HG02884 (cell line): Measurements from ENCODE around the gene CASKIN2.
"Not testable (repeated sequence)": the region's sequence is repeated elsewhere in the genome, so short reads cannot be mapped to it uniquely, and the experiment has no call there.

Experiments used
- ATAC-seq: cut with Tn5 transposase; IDR thresholded peaks from one replicate; pipeline ENCODE4 v1.9.1; 2021; ENCODE audit warnings: mild to moderate bottlenecking, moderate library complexity; ENCODE audit not compliant: unreplicated experiment

Gene CASKIN2

DNA sequence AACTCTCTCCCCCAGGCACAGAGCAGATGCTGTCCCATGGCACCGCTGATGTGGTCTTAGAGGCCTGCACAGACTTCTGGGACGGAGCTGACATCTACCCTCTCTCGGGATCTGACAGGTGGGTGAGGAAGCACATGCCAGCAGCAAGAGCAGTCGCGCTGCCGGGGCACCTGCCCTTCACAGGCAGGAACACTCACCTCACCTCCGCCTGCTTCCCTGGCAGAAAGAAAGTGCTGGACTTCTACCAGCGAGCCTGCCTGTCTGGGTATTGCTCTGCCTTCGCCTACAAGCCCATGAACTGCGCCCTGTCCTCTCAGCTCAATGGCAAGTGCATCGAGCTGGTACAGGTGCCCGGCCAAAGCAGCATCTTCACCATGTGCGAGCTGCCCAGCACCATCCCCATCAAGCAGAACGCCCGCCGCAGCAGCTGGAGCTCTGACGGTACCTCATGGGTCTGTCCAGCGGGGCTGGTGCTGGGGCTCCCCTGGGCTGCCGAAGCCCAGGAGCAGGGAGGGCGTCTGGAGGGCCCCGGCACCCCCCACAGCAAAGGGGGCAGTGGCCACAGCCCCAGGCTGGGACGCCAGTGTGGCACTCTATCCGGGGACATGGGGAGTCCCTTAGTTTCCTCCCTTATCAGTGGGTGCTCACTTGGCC is 21.7 kb downstream of the CASKIN2 start:
- no peak for ATAC-seq

DNA sequence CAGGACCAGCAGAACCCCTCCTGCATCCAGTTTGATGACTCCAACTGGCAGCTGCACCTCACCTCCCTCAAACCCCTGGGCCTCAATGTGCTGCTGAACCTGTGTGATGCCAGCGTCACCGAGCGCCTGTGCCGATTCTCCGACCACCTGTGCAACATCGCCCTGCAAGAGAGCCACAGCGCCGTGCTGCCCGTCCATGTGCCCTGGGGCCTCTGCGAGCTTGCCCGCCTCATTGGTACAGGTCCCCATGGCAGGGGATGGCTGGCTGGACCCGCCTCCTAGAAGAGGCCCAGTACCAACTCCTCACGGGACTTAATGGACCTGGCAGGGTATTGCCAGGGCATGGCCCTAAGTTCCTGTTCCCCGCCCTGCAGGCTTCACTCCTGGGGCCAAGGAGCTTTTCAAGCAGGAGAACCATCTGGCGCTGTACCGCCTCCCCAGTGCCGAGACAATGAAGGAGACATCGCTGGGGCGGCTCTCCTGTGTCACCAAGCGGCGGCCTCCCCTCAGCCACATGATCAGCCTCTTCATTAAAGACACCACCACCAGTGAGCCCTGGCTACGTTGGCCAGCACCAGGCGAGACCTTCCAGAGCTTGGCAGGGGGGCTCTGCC is 22.7 kb downstream of the CASKIN2 start:
- no peak for ATAC-seq

DNA sequence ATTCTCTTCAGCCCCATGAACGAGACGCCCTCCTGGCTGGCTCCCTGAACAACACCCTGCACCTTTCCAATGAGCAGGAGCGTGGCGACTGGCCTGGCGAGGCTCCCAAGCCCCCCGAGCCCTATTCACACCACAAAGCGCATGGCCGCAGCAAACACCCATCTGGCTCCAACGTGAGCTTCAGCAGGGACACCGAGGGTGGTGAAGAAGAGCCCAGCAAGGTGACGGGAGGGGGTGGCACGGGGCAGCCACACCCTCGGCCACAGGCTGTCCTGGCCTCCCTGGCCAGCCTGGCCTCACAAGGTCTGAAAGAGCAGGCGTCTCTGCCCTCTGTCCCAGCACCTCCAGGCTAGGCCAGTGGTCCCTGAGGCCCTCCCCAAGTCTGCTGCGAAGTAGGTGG is 23.7 kb downstream of the CASKIN2 start:
- ATAC-seq, result no peak

DNA sequence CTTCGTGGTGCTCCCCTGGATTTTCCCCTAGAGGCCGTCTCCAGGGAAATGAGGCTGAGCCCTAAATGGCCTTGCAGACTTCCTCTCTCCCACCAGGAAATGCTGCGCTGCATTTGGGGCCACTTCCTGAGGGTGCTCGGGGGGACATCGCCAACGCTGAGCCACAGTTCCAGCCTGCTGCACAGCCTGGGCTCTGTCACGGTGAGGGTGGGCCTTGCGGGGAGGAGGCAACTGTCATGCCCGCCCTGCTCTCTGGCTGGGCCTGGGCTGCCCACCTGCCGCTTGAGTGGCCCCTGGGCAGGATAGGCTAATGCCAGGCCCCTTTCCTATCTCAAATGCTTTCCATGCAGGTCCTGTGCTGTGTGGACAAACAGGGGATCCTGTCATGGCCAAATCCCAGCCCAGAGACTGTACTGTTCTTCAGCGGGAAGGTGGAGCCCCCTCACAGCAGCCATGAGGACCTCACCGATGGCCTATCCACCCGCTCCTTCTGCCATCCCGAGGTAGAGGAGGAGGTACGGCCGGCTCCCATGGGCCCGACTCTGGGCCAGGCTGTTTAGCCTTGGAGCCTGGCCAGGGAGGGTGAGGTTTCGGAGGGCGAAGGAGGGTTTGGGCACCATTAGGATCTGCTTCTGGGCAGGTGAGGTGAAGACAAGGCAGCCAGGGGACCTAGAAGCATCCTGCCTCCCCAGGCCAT is 24.2 kb downstream of the CASKIN2 start:
- ATAC-seq, result no peak

DNA sequence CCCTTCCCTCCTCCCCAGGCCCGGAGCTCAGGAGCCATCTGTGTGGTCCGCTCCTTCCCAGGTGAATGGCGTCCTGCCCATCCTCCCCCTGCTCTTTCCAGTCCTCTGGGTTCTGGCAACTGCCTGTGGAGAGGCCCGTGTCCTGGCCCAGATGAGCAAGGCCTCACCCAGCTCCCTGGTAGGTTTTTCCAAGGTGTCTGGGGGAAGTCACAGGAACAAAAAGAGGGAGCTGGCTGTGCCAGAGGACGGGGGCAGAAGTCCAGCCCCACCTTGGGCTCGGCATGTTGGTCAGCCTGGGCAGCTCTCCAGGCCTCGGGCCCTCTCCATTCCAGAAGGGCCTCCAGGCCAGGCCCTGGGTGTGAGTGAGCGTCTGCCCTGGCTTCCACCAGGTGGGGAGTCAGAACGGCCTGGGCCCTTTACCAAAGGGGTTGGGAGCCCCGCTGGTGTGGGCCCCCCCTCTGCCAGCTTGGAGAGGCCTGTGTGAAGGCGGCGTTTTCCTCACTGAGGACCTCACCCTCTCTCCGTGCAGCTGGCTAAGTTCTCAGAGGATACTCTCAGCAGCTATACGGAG is 25.1 kb downstream of the CASKIN2 start:
- ATAC-seq, result no peak

DNA sequence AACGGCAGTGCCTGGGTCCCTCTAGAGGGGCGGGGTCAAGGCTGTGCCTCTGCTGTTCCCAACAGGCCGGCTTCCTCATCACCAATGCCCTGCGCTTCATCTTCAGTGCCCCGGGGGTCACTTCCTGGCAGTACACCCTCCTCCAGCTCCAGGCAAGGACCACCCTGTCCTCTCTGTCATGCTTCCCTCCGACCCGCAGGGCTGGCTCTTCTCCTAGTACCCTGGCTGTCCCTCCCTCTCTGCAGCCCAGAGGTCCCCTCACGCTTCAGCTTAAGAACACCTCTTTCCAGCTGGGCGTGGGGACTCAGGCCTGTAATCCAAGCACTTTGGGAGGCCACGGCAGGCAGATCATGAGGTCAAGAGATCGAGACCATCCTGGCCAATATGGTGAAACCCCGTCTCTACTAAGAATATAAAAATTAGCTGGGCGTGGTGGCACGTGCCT is 25.8 kb downstream of the CASKIN2 start:
- no peak for ATAC-seq

DNA sequence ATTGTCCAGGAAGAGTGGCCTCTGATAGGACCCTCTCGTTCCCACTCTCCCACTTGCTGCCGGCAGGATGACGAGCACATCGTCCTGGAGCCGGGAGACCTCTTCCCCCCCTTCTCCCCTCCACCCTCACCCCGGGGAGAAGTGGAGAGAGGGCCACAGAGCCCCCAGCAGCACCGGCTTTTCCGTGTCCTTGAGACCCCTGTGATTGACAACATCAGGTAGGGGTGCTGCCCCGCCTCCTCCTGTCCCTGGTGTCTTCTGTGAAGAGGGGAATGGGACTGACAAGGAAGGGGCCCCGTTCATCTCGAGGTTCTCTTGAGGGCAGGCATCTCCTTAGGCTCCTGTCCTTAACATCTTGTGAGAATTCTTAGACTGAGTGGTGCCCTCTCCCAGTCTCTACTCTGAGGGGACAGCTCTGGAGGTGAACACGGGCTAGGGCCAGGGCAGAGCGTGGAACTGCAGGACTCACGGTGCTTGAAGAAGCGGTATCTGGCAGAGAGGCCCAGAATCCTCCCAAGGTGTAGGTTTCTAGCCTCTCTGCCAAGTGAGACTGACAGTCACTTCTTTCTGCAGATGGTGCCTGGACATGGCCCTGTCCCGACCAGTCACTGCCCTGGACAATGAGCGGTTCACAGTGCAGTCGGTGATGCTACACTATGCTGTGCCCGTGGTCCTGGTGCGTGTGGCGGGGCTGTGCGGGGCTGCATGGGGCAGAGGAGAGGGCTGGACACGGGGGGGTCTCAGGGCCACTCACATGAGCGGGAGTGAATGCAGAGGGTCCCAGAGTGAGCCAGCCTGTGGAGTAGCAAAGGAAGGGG is 26.4 kb downstream of the CASKIN2 start:
- ATAC-seq, result no peak

DNA sequence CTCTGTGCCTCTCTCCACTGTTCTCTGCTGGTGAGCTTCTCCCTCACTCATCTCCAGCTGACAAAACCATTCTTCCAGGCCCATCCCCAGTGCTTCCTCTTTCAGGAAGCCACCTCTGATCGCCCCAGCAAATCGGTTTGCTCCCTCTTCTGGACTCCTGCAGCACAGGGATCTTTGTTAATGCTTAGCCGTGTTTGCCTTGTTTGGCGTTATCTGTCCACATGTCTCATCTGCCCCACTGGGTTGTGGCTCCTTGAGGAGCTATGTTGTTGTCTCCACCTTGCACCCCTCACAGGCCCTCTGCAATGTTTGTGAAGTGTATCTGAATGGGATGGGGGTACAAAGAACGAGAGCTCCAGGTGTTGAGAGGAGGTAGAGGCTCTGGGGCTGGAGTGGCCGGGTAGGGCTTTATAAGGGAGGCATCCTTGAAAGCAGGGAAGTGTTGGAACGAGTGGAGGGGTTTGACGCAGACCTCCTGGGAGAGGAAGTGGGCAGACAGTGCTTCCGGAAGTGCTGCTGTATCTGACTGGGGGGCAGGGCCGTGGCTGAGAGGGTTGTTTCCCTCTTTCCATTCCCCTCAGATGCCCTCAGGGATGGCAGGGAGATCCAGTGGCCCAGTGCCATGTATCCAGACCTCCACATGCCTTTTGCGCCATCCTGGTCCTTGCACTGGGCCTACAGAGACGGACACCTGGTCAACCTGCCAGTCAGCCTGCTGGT is 27.8 kb downstream of the CASKIN2 start:
- ATAC-seq, result no peak

DNA sequence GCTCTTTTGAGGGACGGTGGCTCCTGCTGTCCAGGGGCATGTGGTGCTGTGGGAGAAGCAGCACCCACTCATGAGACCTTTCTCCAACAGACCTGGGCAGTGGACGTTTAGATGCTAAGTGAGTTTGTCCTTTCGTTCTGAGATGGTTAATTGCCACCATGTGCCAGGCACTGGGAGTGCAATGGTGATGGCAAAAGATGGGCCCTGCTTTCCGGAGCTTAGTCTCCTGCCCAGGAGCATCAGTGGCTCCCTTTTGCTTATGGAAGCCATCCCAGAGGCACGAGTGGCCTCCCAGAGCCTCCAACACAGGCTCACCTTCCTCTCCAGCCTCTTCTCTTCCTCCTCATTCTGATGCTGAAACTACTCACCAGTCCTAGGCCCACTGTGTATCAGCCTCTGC is 28.4 kb downstream of the CASKIN2 start:
- no peak for ATAC-seq

DNA sequence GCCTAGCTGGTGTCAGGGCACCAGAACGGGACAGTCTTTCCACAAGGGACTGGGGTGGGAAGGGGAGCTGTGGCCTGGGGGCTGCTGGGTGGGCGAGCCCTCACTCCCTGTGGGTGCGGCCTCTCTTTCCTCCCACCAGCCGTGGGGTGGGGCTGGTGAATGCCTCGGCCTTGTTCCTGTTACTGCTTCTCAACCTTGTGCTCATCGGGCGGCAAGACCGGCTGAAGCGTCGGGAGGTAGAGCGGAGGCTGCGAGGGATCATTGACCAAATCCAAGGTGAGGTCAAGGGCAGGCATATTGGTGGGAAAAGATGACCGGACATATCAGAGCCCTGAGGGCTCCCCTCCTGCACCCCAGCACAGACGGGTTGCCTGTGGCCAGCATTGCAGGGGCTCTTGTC is 29.2 kb downstream of the CASKIN2 start:
- ATAC-seq, result no peak

DNA sequence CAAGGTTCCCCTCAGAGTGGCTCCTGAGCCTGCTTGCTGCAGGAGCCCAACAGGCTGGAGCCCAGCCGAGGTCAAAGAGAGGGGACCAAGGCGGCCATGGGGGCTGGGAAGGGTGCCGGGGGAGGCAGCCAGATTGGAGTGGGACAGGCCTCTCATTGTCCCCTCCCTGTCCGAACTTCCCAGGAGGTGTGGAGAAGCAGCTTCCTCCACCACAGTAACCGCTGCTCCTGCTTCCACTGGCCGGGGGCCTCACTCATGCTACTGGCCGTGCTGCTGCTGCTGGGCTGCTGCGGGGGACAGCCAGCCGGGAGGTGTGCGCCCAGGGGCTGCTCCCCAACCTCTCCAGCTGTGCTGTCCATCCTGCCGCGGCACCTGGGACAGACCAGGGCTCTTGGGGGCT is 29.6 kb downstream of the CASKIN2 start:
- ATAC-seq, result no peak

DNA sequence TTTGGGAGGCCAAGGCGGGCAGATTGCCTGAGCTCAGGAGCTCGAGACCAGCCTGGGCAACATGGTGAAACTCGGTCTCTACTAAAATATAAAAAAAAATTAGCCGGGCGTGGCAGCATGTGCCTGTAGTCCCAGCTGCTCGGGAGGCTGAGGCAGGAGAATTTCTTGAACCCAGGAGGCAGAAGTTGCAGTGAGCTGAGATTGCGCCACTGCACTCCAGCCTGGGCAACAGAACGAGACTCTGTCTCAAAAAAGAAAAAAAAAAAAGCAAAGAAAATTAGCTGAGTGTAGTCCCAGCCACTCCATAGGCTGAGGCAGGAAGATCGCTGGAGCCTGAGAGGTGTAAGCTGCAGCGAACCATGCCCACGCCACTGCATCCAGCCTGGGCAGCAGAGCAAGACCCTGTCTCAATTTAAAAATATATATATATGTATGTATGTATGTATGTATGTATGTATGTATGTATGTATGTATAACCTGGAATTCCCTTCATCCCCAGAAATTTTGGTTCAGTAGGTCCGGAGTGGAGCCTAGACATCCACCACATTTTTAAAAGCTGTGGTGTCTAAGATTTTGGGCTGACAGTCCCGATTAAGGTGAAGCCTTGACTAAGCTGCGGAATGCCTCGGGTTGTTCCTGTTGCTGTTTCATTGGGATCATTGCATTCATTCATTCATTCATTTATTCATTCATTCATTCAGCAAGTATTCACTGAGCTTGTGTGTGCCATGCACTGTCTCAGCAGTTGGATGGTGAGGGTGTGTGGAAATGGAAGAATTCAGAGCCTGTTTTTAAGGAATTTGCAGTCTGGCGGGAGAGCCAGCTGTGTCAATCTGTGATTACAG is 33.0 kb downstream of the CASKIN2 start:
- ATAC-seq, result no peak

DNA sequence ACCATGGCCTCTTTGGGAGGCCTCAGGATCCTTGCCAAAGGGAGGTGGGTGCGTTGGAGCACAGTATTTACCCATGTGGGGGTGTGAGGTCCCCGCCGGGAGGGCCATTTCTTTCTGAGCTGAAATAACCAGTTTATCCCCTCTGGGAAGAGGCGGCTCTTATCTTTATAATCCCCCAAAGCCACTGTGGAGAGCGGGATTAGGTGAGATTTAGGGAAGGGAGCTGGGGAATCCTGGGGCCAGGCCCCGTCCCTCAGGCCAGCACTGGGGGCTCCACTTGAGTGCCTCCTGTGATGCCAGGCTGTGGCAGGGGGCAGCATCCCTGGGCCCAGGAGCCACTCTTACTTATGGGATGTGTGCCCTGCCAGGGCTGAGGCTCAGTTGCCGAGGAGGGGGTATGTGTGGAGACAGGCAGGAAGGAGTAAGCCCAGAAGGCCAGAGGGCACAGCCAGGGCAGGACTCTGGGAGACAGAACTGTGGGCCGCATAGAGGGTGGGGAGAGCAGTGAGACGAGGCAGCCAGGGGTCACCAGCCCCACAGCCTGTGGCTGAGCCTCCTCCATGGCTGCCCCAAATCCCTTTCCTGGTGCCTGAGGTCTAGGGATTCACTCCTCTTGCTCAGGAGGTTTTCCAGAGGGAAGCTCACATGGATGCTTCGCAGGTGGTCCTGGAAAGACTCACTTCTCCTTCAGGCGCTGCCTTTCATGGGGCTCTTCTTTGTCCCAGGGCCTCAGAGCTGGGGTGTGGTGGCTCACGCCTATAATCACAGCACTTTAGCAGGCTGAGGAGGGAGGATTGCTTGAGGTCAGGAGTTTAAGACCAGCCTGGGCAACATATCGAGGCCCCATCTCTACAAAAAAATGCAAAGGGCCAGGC is 33.9 kb downstream of the CASKIN2 start:
- ATAC-seq, result no peak

DNA sequence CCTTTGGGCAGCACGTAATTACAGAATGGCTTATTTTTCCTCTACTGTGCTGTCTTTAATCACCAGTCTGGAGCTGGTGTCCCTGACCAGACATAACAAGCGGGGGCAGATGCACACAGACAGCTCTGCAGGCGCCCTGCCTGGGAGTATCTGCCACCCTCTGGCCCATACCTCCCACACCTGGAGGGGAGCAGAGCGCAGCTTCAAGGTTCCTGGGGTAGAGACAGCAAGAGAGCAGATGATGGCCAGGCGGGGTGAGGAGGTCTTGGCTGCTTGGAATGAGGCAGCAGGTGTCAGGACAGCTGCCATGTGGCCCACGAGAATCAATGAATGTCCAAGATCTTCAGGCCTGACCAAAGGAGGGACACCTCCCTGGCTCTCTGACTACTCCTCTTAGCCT is 35.1 kb downstream of the CASKIN2 start:
- ATAC-seq, result no peak

DNA sequence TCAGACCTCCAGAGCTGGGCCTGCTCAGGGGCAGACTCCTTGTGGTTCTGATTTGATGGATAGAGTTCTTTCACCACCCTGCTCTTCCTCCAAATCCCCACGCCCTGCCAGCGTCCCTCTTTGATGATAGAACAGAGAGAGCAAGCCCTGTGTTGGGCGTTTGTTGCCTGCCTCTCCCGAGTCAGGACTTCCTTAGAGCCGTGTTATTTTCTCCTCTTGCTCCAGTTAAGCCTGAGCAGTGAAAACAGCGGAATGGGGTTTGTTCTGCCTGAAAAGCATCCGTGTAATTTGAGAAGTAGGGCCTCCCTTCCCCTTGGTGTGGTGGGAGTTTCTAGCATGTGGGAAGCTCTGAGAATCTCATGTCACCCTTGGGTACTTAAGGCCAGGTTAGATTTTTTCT is 36.8 kb downstream of the CASKIN2 start:
- ATAC-seq, result no peak

DNA sequence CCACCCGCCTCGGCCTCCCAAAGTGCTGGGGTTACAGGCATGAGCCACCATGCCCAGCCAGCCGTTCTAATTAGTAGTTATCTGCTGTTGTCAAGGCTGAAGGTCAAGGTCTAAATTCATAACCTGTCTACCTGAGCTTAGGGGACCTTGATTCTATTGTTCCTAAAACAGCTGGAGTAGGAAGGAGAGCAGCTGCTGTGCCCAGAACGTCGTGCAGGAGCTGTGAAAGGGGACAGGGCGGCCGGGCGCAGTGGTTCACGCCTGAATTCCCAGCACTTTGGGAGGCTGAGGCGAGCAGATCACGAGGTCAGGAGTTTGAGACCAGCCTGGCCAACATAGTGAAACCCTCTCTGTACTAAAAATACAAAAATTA is 37.9 kb downstream of the CASKIN2 start:
- not testable (repeated sequence) for ATAC-seq

DNA sequence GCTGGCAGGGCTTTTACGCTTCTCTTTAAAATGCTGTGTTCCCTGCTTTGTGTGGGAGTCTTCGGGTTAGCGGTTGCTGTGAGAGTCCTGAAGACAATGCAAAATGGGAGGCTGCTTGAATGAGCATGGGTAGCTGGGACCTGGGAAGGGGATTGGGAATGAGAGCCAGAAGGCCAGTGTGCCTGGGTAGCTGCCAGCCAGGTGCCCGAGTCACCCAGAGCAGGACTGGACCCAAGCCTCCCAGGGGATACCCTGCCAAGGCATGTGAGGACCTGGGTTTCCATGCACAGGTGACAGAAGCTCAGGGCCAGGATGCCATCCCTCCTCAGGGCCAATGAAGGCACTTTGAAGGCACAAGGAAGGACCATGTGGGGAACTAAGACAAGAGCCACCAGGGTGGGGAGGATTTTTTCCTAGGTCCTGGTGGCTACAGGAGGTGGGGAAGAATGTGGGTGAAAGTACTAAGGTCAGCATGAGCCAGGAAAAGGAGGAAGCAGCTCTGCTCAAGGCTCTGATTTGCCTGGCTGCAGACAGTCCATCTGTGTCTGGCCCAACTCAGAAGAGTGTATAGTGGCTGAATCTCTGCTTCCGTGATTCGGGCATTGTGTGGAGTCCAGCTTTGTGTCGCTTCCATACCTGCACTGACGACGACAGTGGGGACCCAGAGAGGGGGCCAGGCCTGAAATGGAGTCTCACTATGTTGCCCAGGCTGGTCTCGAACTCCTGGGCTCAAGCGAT is 38.4 kb downstream of the CASKIN2 start:
- no peak for ATAC-seq

DNA sequence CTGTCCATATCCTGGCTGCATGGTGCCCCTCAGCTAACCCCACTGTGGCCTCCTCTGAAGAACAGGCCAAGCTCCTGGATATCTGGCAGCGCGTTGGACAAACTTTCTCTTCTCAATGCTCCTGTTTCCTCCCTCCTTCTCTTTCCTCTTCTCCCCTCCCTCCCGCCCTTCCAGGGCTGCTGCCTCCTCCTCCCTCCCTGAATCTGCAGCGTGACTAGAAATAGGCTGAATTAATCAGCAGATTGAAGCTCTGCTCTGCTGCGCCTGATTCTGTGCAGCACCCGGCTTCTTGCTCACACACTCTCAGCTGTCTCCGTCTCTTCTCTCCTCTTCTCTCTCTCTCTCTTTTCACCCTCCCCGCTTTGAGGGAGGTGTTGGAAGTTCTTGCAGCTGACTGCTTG is 39.1 kb downstream of the CASKIN2 start:
- ATAC-seq, result no peak
